OCI-LY7 (cell line): ENCODE data around the gene TCEANC2. TPM values are rescaled to one million over a fixed set of nuclear protein-coding genes. Genes with fewer than 3 reads are reported as not detected.

ENCODE experiments used
- BruUV-seq: library from RNA; stranded (reverse); fragments of 400-500 nt; replicated peaks from 2 replicates; lab custom pipeline; 2021; lab: Mats Ljungman, UMichigan
- CTCF ChIA-PET: fragments of 300-600 bp; sonication (Branson Sonifier 250); formaldehyde crosslinking; loops from one replicate; lab custom pipeline; 2022; ENCODE audit warnings: antibody characterized with exemption; ENCODE audit not compliant: unreplicated experiment; lab: Charles Lee
- POLR2A ChIA-PET: fragments of 300-600 bp; sonication (Branson Sonifier 250); formaldehyde crosslinking; loops from one replicate; lab custom pipeline; 2022; ENCODE audit warnings: antibody characterized with exemption; lab: Charles Lee
- DNase-seq: peaks from one replicate; pipeline ENCODE4 v3.0.0-alpha.2; 2015; ENCODE audit warnings: low spot score
- H2AFZ ChIP-seq: fragments of 200-600 bp; sonication (generic), shearing (Covaris generic); 2 replicates; pipeline ENCODE4 v1.6.1; 2014; ENCODE audit warnings: mild to moderate bottlenecking, antibody characterized with exemption, low read length, moderate library complexity
- H3K27ac ChIP-seq: fragments of 200-600 bp; sonication (generic); 2 replicates; pipeline ENCODE4 v1.5.1; 2014; ENCODE audit warnings: mixed run types, low read depth, mild to moderate bottlenecking, moderate library complexity, low read length, inconsistent platforms; ENCODE audit not compliant: poor library complexity, severe bottlenecking
- H3K36me3 ChIP-seq: fragments of 200-600 bp; sonication (generic); 2 replicates; pipeline ENCODE4 v1.6.1; 2014; ENCODE audit warnings: mild to moderate bottlenecking, antibody characterized with exemption, low read length, moderate library complexity, mixed read lengths; ENCODE audit not compliant: insufficient read depth
- H3K4me1 ChIP-seq: fragments of 200-600 bp; sonication (generic); 2 replicates; pipeline ENCODE4 v1.5.1; 2014; ENCODE audit warnings: mild to moderate bottlenecking, low read length; ENCODE audit not compliant: insufficient read depth, poor library complexity, severe bottlenecking
- H3K4me2 ChIP-seq: fragments of 200-600 bp; sonication (generic); 2 replicates; pipeline ENCODE4 v1.6.1; 2014; ENCODE audit warnings: mild to moderate bottlenecking, low read length
- H3K4me3 ChIP-seq: fragments of 200-600 bp; sonication (generic); 2 replicates; pipeline ENCODE4 v1.5.1; 2014; ENCODE audit warnings: mild to moderate bottlenecking, low read depth, low read length; ENCODE audit not compliant: poor library complexity, severe bottlenecking
- H3K79me2 ChIP-seq: fragments of 200-600 bp; sonication (generic); 2 replicates; pipeline ENCODE4 v1.6.1; 2016; ENCODE audit warnings: low read depth, mild to moderate bottlenecking, low read length, moderate library complexity, mixed read lengths; ENCODE audit not compliant: insufficient read depth
- H3K9me2 ChIP-seq: fragments of 200-600 bp; sonication (generic); 2 replicates; pipeline ENCODE4 v1.6.1; 2016; ENCODE audit warnings: mild to moderate bottlenecking, low read length, mixed read lengths; ENCODE audit not compliant: insufficient read depth
- H3K9me3 ChIP-seq: fragments of 200-600 bp; sonication (generic); 2 replicates; pipeline ENCODE4 v1.6.1; 2014; ENCODE audit warnings: mild to moderate bottlenecking, mixed run types, low read length, mixed read lengths
- H4K20me1 ChIP-seq: fragments of 200-600 bp; sonication (generic); 2 replicates; pipeline ENCODE4 v1.6.1; 2014; ENCODE audit warnings: mild to moderate bottlenecking, antibody characterized with exemption, low read length, moderate library complexity, mixed read lengths; ENCODE audit not compliant: insufficient read depth
- EZH2phosphoT487 ChIP-seq: fragments of 200-600 bp; sonication (generic); IDR thresholded peaks from 2 replicates; pipeline ENCODE4 v1.6.1; 2018; ENCODE audit warnings: low read depth, borderline replicate concordance, mild to moderate bottlenecking, mixed run types, antibody characterized with exemption, low read length, moderate library complexity, mixed read lengths
- intact Hi-C: fragments of 100-400 bp; cut with micrococcal nuclease; formaldehyde crosslinking; loops from one replicate; pipeline ENCODE4 v1.10.0; 2022; ENCODE audit not compliant: unreplicated experiment
- total RNA-seq, 2 experiments: library from RNA; depleted of rRNA in 1 of 2; stranded (reverse); fragments of >200 nt in 1 of 2; shearing (Covaris generic) in 1 of 2; gene quantifications; 2 replicates each; pipeline ENCODE4 v1.2.3, GENCODE V29; 2014 to 2022
- TF ChIP-seq, protein P1 (sequence below): fragments of 200-600 bp; sonication (generic); conservative IDR thresholded peaks from 2 replicates; pipeline ENCODE4 v1.5.1; 2014; ENCODE audit warnings: mild to moderate bottlenecking, antibody characterized with exemption, low read length, moderate library complexity, mixed read lengths

TCEANC2 gene
- total RNA-seq, 2 experiments from 2014 or later, result 5.1 to 9.5 TPM

DNA sequence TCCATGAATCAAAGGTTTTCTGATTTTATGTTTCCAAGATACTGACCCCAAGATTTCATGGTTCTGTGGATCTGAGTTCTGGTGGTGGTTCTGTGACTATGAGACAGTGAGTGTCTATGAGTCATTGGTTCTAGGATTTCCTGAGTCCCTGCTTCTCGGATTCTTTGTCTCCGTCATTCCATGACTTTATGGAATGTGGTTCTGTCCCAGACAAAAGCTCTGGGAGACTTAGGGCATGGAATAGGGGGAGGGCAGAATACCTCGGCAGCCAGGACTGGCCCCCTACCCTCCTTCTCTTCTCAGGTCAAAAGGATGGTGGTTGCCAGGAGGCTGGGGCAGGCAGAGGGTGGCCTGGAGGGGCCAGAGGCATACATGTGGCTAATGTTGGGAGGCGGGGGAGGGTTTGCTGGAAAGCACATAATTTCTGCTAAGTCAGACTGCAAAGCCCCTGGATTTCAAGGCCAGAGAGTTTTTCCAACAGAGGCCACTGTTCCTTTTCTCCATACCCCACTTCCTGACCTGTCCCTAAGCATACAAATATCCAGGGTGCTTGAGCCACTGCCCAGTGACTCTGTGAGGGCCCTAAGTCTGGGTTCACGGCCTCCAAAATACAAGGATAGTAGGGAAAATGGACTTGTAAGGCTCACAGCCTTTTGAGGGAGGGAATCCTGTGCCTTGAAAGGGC is 82.2 kb downstream of the TCEANC2 start:
- Histone ChIP-seq H3K4me3 (no peak overlapping the region), H3K4me1 (no peaks in the 10 kb centered on the region), H2AFZ (no peak overlapping the region), H4K20me1 (no peaks in the 10 kb centered on the region), H3K4me2 (no peak overlapping the region), H3K79me2 (no peaks in the 10 kb centered on the region), H3K9me2 (no peaks in the 10 kb centered on the region), H3K36me3 (no peaks in the 10 kb centered on the region), H3K9me3 (no peaks in the 10 kb centered on the region), H3K27ac (no peak overlapping the region)
- CTCF ChIA-PET, result no interaction called here
- intact Hi-C loops, result no loop called here
- BruUV-seq, result no TSS peak
- TF ChIP-seq, protein P1, sequence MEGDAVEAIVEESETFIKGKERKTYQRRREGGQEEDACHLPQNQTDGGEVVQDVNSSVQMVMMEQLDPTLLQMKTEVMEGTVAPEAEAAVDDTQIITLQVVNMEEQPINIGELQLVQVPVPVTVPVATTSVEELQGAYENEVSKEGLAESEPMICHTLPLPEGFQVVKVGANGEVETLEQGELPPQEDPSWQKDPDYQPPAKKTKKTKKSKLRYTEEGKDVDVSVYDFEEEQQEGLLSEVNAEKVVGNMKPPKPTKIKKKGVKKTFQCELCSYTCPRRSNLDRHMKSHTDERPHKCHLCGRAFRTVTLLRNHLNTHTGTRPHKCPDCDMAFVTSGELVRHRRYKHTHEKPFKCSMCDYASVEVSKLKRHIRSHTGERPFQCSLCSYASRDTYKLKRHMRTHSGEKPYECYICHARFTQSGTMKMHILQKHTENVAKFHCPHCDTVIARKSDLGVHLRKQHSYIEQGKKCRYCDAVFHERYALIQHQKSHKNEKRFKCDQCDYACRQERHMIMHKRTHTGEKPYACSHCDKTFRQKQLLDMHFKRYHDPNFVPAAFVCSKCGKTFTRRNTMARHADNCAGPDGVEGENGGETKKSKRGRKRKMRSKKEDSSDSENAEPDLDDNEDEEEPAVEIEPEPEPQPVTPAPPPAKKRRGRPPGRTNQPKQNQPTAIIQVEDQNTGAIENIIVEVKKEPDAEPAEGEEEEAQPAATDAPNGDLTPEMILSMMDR, result no peak
- TF ChIP-seq EZH2phosphoT487, result no peak
- POLR2A ChIA-PET, result interaction anchor here (0.7 kb wide), 1 partner anchor 251 kb away, joined by 3 read pairs; no protein-coding TSS in a partner anchor
- DNase-seq, result no peak

DNA sequence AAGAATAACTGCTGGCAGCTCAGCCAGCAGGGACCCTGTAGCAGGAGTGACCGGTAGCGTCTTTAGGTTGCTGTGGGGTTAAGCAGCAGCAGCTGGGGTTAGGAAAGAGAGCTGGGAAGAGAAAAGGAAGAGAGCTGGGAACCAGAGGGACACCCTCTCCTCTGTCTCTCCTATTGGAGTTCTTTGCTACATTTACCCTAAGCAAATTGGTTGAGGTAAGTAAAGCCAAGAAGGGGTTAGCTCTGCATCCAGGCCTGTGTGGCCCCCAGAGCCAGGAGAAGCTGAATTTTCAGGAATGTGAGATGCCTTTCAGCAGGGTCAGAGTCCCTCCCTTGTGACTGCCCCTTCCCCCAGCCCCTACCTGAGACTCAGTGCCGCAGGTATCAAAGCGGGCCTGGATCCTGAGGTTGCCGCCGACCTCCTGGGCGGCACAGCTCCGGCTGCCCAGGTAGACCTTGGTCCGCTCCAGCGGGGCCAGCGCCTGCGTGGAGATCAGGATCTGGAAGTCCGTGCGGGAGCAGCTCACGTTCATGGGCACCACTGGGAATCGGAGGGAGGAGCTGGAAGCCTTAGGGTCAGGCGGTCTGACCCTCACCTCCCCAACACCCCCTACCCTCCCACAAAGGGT is 83.0 kb downstream of the TCEANC2 start:
- no peaks in the 10 kb centered on the region for H3K79me2 ChIP-seq
- TF ChIP-seq, protein P1, result no peak
- no peak for TF ChIP-seq EZH2phosphoT487
- H3K9me2 ChIP-seq, result no peaks in the 10 kb centered on the region
- no peaks in the 10 kb centered on the region for H3K9me3 ChIP-seq
- no peak overlapping the region for H3K4me3 ChIP-seq
- ChIA-PET CTCF (no interaction called here), POLR2A (interaction anchor here (0.5 to 0.7 kb wide), 2 partner anchors 250 to 520 kb away, joined by 3 read pairs; no protein-coding TSS in a partner anchor)
- no peaks in the 10 kb centered on the region for H3K36me3 ChIP-seq
- intact Hi-C loops, result no loop called here
- BruUV-seq, result no TSS peak
- H2AFZ ChIP-seq, result no peak overlapping the region
- H3K4me2 ChIP-seq, result no peak overlapping the region
- no peak overlapping the region for H3K27ac ChIP-seq
- DNase-seq, result no peak
- H4K20me1 ChIP-seq, result no peaks in the 10 kb centered on the region
- no peaks in the 10 kb centered on the region for H3K4me1 ChIP-seq
